Astrocyte (in vitro differentiated cells and primary cell): Measurements from ENCODE around the gene CEND1. TPM values are rescaled to one million over a fixed set of nuclear protein-coding genes. Genes with fewer than 3 reads are reported as not detected.

Experiments
- DNase-seq: peaks from one replicate; pipeline ENCODE4 v3.0.0-alpha.2; 2010; ENCODE audit warnings: low read depth
- FAIRE-seq: peaks from 2 replicates; lab custom pipeline; 2011; peaks lifted over from hg19 to GRCh38; lab: Jason Lieb, UNC
- H2AFZ ChIP-seq: 2 replicates; pipeline ENCODE4 v1.6.0; 2012; ENCODE audit warnings: low read depth, low read length, inconsistent platforms
- H3K27ac ChIP-seq: 2 replicates; pipeline ENCODE4 v1.5.1; 2011; ENCODE audit warnings: low read depth, low read length, inconsistent platforms
- H3K27me3 ChIP-seq: 2 replicates; pipeline ENCODE4 v1.6.0; 2011; ENCODE audit warnings: low read length, inconsistent platforms; ENCODE audit not compliant: insufficient read depth
- H3K36me3 ChIP-seq: 2 replicates; pipeline ENCODE4 v1.5.1; 2011; ENCODE audit warnings: low read length, inconsistent platforms; ENCODE audit not compliant: insufficient read depth
- H3K4me1 ChIP-seq: 2 replicates; pipeline ENCODE4 v1.5.1; 2011; ENCODE audit warnings: low read length, inconsistent platforms; ENCODE audit not compliant: insufficient read depth
- H3K4me2 ChIP-seq: 2 replicates; pipeline ENCODE4 v1.6.0; 2012; ENCODE audit warnings: low read length, inconsistent platforms
- H3K4me3 ChIP-seq: 2 replicates; pipeline ENCODE4 v1.5.1; 2011; ENCODE audit warnings: low read depth, mild to moderate bottlenecking, low read length, inconsistent platforms; ENCODE audit not compliant: insufficient read depth
- H3K79me2 ChIP-seq: 2 replicates; pipeline ENCODE4 v1.6.0; 2012; ENCODE audit warnings: mild to moderate bottlenecking, low read length, inconsistent platforms; ENCODE audit not compliant: insufficient read depth
- H3K9ac ChIP-seq: 2 replicates; pipeline ENCODE4 v1.6.0; 2012; ENCODE audit warnings: mild to moderate bottlenecking, low read length, inconsistent platforms
- H3K9me3 ChIP-seq: 2 replicates; pipeline ENCODE4 v1.5.1; 2012; ENCODE audit warnings: low read depth, mild to moderate bottlenecking, low read length, inconsistent platforms; ENCODE audit not compliant: insufficient read depth
- H4K20me1 ChIP-seq: 2 replicates; pipeline ENCODE4 v1.6.0; 2012; ENCODE audit warnings: low read length, inconsistent platforms; ENCODE audit not compliant: insufficient read depth
- H3K27ac Mint-ChIP-seq: one replicate; pipeline ENCODE4 v1.8.0; 2021; ENCODE audit warnings: mild to moderate bottlenecking, mixed read lengths; ENCODE audit not compliant: unreplicated experiment
- H3K27me3 Mint-ChIP-seq: one replicate; pipeline ENCODE4 v1.8.0; 2021; ENCODE audit warnings: low read depth, mixed read lengths; ENCODE audit not compliant: unreplicated experiment
- H3K36me3 Mint-ChIP-seq: one replicate; pipeline ENCODE4 v1.8.0; 2021; ENCODE audit warnings: low read depth, mixed read lengths; ENCODE audit not compliant: unreplicated experiment
- H3K4me1 Mint-ChIP-seq: one replicate; pipeline ENCODE4 v1.8.0; 2021; ENCODE audit warnings: low read depth, mixed read lengths; ENCODE audit not compliant: unreplicated experiment
- H3K4me3 Mint-ChIP-seq: one replicate; pipeline ENCODE4 v1.8.0; 2021; ENCODE audit warnings: mild to moderate bottlenecking, moderate library complexity, mixed read lengths; ENCODE audit not compliant: unreplicated experiment
- H3K9me3 Mint-ChIP-seq: one replicate; pipeline ENCODE4 v1.8.0; 2021; ENCODE audit warnings: mild to moderate bottlenecking, mixed read lengths; ENCODE audit not compliant: unreplicated experiment
- CTCF ChIP-seq: IDR thresholded peaks from 2 replicates; pipeline ENCODE4 v1.5.1; 2011; ENCODE audit warnings: low read depth, mild to moderate bottlenecking, inconsistent platforms, low read length, moderate library complexity; ENCODE audit not compliant: insufficient read depth
- EZH2 ChIP-seq: IDR thresholded peaks from 2 replicates; pipeline ENCODE4 v1.6.1; 2012; ENCODE audit warnings: mild to moderate bottlenecking, low read length, inconsistent platforms; ENCODE audit not compliant: insufficient read depth
- total RNA-seq: library from RNA; stranded (reverse); gene quantifications from 2 replicates; pipeline ENCODE4 v1.2.1, GENCODE V29; 2021

The CEND1 gene
- total RNA-seq, 1 donor from 2014 or later = 0.59 TPM

DNA sequence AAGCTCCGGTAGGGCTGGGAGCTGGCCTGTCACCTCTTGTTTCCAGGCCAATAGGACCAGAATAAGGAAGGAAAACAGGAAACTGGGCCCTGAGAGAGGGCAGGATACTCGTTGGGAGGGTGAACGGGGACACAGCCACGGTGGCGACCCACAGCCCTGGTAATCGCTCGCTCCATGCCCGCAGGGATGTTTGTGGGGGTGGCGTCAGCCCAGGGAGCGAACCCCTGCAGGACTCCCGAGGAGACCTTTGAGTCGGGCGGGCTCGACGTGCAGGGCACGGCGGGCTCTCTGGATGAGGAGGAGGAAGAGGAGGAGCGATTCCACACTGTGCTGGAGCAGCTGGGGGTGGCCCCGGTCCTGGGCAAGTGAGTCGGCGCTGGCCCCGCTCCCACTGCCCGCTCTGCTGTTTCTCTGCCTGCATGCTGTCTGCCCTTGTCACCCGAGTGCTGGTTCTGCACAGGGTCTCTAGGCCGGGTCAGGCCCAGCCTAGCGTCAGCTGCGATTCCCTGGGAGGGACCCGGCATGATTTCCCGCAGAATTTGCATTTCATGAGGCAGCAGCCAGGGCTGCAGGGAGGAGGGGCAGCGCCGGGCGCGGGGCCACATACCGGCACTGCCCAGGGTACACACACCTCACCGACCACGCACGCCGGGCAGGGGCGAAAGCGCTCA is 39.4 kb upstream of the CEND1 start:
- Histone ChIP-seq H3K4me1 (peaks cover 47% of the 10 kb centered on the region), H3K36me3 (no peaks in the 10 kb centered on the region), H3K79me2 (peaks cover 19% of the 10 kb centered on the region), H2AFZ (peak overlapping the region; percentile 55), H3K4me2 (peak overlapping the region; percentile 96), H3K9me3 (no peaks in the 10 kb centered on the region), H4K20me1 (peaks cover 44% of the 10 kb centered on the region), H3K4me3 (peak overlapping the region; percentile 41), H3K27me3 (no peaks in the 10 kb centered on the region), H3K9ac (peak overlapping the region; percentile 19), H3K27ac (no peak overlapping the region)
- FAIRE-seq = no peak
- TF ChIP-seq CTCF (no peak), EZH2 (no peak)
- no peak for DNase-seq
- Mint-ChIP-seq H3K4me3 (no peak overlapping the region), H3K36me3 (peaks cover 2% of the 10 kb centered on the region), H3K9me3 (no peaks in the 10 kb centered on the region), H3K4me1 (peaks cover 11% of the 10 kb centered on the region), H3K27ac (no peak overlapping the region), H3K27me3 (peaks cover 11% of the 10 kb centered on the region)

GRCh38 chr11:828506-829175 is 38.8 kb upstream of the CEND1 start:
- Histone ChIP-seq H3K36me3 (no peaks in the 10 kb centered on the region), H3K4me3 (no peak overlapping the region), H2AFZ (peak overlapping the region; percentile 55), H3K9me3 (no peaks in the 10 kb centered on the region), H3K27me3 (no peaks in the 10 kb centered on the region), H3K79me2 (peaks cover 12% of the 10 kb centered on the region), H4K20me1 (peaks cover 37% of the 10 kb centered on the region), H3K4me2 (peak overlapping the region; percentile 96), H3K27ac (no peak overlapping the region), H3K4me1 (peaks cover 42% of the 10 kb centered on the region), H3K9ac (peak overlapping the region; percentile 19)
- H3K27ac Mint-ChIP-seq = no peak overlapping the region
- no peak for TF ChIP-seq CTCF
- no peak for TF ChIP-seq EZH2
- H3K9me3 Mint-ChIP-seq = no peaks in the 10 kb centered on the region
- H3K36me3 Mint-ChIP-seq = peaks cover 2% of the 10 kb centered on the region
- H3K4me3 Mint-ChIP-seq = no peak overlapping the region
- no peak for FAIRE-seq
- H3K27me3 Mint-ChIP-seq = peaks cover 11% of the 10 kb centered on the region
- H3K4me1 Mint-ChIP-seq = peaks cover 6% of the 10 kb centered on the region
- no peak for DNase-seq

- no peak within 1 kb of the TSS for H2AFZ ChIP-seq
- H3K27ac ChIP-seq = no peak within 1 kb of the TSS
- H3K27ac Mint-ChIP-seq = no peak within 1 kb of the TSS
- H3K4me3 Mint-ChIP-seq = peak within 1 kb of the TSS; percentile 54
- no peak within 1 kb of the TSS for H3K4me3 ChIP-seq
- H3K4me1 Mint-ChIP-seq = peaks cover 6% of the 10 kb centered on the region
- TF ChIP-seq EZH2 (no peak), CTCF (no peak)
- H3K79me2 ChIP-seq = peaks cover 5% of the 10 kb centered on the region
- H4K20me1 ChIP-seq = peaks cover 34% of the 10 kb centered on the region
- FAIRE-seq (no peak), DNase-seq (no peak)
- peak within 1 kb of the TSS; percentile 96 for H3K4me2 ChIP-seq
- peaks cover 42% of the 10 kb centered on the region for H3K4me1 ChIP-seq
- H3K27me3 Mint-ChIP-seq = peaks cover 11% of the 10 kb centered on the region
- H3K27me3 ChIP-seq = no peaks in the 10 kb centered on the region
- peaks cover 2% of the 10 kb centered on the region for H3K36me3 Mint-ChIP-seq
- no peaks in the 10 kb centered on the region for H3K9me3 ChIP-seq
- H3K36me3 ChIP-seq = no peaks in the 10 kb centered on the region
- no peak within 1 kb of the TSS for H3K9ac ChIP-seq
- no peaks in the 10 kb centered on the region for H3K9me3 Mint-ChIP-seq
Observed at GRCh38 chr11:827897-828192, 38.0 kb upstream of the CEND1 start, which contains the start of gene CRACR2B. Gene CRACR2B, plus strand, starts transcription at chr11:827919. Its CDS starts 689 bp downstream, at chr11:828608.
